Pulmonary artery endothelial cell (primary cell): ENCODE data around the gene ZNF311. TPM values are rescaled to one million over a fixed set of nuclear protein-coding genes. Genes with fewer than 3 reads are reported as not detected.
"Not testable (repeated sequence)": the region's sequence is repeated elsewhere in the genome, so short reads cannot be mapped to it uniquely, and the experiment has no call there.

Experiments used
- DNase-seq: peaks from one replicate; pipeline ENCODE4 v3.0.0-alpha.2; 2011; ENCODE audit warnings: low read depth, low spot score
- total RNA-seq: library from RNA; depleted of rRNA; stranded (reverse); fragments of >200 nt; gene quantifications from 2 replicates; pipeline ENCODE4 v1.2.3, GENCODE V29; 2014

Gene ZNF311
- total RNA-seq, 1 donor from 2014 or later = 0.59 TPM

DNA sequence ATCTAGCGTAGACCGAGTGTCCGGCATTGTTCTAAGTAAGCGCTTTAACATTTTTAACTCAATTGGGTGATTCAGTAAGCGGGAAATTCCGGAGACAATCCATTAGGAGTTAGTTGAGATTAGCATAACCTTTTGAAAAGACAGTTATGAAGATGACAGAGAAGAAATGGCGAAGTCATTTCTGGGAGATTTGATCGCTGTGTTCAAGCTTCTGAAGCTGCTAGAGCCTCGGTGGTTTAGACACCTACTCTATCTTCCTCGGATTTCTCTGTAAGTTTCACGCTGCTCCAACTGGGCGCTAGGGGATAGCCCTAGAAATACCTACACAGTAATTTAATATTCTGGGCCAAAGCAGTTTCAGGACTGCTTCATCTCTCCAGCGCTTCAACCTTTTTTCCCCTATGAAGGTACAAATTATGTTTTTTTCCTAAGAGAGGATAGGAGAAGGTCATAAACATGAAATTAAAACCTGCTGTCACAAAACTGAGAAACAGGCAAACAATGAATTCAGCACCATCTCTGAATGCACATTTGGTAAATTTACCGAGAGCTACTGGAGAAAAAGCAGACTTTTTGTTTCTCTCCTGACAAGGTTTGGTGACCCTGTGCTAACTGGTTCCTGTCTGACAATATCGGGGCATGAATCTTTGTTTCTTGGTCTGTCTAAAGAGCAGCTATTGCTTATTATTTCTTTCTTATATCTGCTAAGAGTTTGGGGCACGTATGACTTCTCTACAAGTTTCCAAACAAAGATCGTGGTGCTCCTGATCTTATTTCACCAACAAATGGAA is 22.4 kb downstream of the ZNF311 start:
- DNase-seq = no peak

GRCh38 chr6:28981833-28982475 is 23.2 kb downstream of the ZNF311 start:
- DNase-seq = peak; percentile 76

GRCh38 chr6:28981431-28981832 is 23.7 kb downstream of the ZNF311 start:
- DNase-seq = no peak

- DNase-seq = peak; percentile 72
Measured at GRCh38 chr6:28980852-28981430, 24.2 kb downstream of the ZNF311 start.

- DNase-seq = no peak
Measured at GRCh38 chr6:28980137-28980851, 24.8 kb downstream of the ZNF311 start.

DNA sequence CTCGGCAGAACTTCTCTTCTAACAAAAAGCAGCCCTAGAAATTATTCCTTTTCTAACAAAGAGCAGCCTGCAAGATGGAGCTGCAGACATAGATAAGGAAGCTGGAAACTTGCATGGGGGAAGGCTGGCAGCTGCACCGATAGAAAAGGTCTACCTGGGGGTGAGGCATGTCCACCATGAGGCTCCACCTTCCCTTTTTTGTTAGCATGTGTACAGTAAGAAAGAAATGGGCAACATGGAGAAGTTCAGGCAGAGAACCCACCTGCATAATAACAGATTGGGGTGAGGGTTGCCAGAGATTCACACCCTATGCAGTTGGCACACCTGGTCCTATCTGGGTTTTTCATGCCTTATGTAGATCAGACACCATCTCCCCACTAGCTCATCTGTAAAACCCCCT is 25.4 kb downstream of the ZNF311 start:
- no peak for DNase-seq

DNA sequence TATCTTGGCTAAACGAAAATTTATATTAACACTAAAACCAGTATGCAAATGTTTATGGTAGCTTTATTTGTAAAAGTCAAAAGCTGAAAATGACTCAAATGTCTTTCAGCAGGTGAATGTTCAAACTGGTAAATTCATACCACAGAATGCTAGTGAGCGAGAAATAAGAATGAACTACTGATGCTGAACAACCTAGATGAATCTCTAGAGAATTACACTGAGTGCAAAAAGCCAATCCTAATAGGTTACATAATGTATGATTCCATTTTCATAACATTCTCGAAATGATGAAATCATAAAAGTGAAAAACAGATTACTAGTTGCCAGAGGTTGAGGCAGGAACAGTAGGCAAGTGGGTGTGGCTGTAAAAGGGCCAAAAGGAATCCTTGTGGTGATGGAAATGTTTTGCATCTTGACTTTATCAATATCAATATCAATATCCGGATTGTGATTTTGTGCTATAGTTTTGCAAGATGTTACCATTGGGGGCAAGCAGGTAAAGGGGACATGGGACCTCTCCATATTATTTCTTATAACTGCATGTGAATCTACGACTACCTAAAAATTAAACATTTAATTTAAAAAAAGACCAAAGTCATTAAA is 26.1 kb downstream of the ZNF311 start:
- no peak for DNase-seq

- DNase-seq = no peak
Measured at GRCh38 chr6:28978133-28978491, 27.0 kb downstream of the ZNF311 start.

DNA sequence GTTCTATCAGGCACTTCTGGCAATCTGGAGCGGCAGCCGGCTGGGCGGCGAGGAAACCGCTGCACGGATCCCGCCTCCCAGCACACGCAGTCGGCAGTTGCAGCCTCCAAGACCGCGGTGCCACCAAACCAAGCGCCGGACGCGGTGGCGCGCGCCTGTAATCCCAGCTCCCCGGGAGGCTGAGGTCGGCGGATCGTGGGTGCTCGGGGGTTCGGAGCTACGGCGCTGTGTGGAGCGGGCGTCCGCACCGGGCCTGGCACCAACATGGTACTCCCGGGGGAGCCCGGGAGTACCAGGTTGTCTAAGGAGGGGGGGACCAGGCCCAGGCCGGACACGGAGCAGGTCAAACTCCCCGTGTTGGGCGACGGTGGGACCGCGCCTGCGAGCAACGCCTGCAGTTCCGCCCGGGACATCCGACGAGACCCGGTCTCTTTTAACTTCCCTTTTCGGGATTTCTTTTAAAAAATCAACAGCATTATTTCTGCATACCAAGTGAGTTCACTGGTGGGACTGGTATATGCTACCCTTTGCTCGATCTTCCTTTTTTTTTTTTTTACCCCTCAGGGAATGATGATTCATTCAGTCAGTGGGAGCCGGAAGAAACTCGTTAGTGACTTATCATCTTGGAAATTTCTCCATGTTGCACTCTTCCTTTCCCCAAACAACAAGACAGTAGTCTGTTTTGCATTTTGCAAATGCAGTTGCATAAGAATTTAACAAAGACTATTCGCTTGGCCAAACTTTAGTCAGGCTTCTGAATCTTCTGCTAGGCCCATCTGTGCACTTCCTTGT is 27.6 kb downstream of the ZNF311 start:
- DNase-seq = no peak

DNA sequence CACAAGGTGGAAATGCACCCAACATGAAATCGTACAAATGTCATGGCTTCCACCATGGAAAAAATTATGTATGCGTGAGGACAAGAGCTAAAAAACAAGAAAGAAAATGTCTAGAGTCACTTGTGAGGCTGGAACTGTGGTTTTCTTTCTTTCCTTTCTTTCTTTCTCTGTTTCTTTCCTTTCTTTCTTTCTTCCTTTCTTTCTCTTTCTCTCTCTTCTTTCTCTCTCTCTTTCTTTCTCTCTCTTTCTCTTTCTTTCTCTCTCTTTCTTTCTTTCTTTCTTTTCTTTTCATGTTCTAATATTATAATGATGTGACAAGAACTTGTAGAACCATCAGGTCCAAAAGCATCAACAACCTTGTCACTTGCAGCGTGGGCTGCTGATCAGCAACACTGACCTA is 28.4 kb downstream of the ZNF311 start:
- DNase-seq = no peak

DNA sequence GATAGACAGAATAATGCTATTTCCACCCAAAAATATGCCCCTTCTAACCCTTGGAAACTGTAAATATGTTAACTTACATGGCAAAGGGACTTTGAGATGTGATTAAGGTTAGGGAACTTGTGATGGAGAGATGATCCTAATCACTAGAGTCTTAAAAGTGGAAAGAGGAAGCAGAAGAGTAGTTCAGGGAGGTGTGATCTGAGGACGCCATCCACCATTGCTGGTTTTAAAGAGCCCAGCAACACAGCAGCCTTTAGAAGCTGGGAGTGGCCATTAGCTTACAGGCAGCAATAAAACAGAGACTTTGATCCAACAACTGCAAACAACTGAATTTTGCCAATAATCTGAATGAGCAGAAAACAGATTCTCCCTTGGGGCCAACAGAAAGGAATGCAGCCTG is 30.6 kb downstream of the ZNF311 start:
- DNase-seq = no peak

- DNase-seq = not testable (repeated sequence)
Measured at GRCh38 chr6:28970056-28970455, 35.1 kb downstream of the ZNF311 start.

GRCh38 chr6:28969129-28969528 is 36.0 kb downstream of the ZNF311 start:
- no peak for DNase-seq

DNA sequence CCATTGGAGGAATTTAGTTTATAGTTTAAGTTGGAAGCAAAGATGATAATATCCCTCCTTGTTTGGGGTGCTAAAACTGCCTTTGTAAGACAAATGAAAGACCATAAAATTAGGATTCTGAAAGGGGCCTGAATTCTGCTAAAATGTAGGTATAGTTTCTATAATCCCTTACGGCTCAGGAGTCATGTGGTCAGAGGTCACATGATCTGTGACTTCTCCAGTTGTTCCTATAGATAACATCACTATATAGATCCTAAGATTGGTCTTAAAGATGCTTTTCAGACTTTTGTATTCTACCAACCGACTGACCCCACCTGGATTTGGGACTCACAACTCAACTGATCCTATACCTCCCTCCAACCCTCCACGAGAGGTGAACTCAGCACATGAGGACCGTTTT is 36.6 kb downstream of the ZNF311 start:
- DNase-seq = no peak

DNA sequence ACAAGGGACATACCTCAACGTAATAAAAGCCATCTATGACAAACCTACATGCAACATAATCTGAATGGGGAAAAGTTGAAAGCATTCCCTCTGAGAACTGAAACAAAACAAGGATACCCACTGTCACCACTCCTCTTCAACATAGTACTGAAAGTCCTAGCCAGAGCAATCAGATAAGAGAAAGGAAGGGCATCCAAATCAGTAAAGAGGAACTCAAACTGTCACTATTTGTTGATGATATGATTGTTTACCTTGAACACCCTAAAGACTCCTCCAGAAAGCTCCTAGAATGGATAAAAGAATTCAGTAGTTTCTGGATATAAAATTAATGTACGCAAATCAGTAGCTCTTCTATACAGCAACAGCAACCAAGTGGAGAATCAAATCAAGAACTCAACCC is 39.4 kb downstream of the ZNF311 start:
- DNase-seq = no peak

DNA sequence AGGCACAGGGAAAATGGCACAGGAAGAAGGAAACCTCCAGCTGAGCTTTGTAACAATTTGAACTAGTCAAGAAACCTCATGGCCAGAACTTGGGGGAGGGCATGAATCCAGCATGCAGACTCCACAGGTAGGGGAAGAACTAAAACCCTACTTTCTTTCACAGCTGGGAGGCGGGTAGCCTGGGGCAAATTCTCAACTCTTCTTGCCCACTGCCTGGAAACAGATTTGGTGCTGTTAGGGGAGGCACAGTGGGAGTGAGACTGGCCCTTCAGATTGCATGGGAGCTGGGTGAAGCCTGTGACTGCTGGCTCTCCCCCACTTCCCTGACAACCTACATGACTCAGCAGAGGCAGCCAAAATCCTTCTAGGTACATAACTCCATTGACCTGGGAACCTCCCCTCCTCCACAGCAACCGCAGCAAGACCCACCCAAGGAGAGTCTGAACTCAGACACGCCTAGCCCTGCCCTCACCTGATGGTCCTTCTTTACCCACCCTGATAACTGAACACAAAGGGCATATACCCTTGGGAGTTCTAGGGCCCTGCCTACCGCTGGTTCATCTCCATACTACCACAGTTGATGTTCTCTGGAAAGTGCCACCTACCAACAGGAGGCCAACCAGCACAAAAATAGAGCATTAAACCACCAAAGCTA is 44.1 kb downstream of the ZNF311 start:
- DNase-seq = no peak

DNA sequence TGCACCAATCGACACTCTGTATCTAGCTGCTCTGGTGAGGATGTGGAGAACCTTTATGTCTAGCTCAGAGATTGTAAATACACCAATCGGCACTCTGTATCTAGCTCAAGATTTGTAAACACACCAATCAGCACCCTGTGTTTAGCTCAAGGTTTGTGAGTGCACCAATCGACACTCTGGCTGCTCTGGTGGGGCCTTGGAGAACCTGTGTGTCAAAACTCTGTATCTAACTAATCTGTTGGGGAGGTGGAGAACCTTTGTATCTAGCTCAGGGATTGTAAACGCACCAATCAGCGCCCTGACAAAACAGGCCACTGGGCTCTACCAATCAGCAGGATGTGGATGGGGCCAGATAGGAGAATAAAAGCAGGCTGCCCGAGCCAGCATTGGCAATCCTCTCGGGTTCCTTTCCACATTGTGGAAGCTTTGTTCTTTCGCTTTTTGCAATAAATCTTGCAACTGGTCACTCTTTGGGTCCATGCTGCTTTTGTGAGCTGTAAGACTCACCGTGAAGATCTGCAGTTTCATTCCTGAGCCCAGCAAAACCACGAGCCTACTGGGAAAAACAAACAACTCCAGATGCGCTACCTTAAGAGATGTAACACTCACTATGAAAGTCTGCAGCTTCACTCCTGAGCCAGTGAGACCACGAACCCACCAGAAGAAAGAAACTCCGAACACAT is 46.4 kb downstream of the ZNF311 start:
- not testable (repeated sequence) for DNase-seq

DNA sequence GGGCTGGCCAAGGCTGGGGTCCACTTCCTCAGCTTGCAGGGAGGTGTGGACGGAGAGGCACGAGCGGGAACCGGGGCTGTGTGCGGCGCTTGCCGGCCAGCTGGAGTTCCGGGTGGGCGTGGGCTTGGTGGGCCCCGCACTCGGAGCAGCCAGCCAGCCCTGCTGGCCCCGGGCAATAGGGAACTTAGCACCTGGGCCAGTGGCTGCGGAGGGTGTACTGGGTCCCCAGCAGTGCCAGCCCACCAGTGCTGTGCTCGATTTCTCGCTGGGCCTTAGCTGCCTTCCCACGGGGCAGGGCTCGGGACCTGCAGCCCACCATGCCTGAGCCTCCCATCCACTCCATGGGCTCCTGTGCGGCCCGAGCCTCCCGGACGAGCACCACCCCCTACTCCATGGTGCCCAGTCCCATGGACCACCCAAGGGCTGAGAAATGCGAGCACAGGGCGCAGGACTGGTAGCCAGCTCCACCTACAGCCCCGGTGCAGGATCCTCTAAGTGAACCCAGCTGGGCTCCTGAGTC is 47.3 kb downstream of the ZNF311 start:
- DNase-seq = not testable (repeated sequence)

GRCh38 chr6:28956331-28956730 is 48.8 kb downstream of the ZNF311 start:
- no peak for DNase-seq
